ENCODE data around the gene ADAM10. TPM values are rescaled to one million over a fixed set of nuclear protein-coding genes. Genes with fewer than 3 reads are reported as not detected.

The ADAM10 gene
- total RNA-seq, 1 donor from 2014 or later: 287 TPM

- Mint-ChIP-seq H3K4me3 (ENCODE audit: unreplicated experiment) (no peak overlapping the region), H3K36me3 (ENCODE audit: low read depth, unreplicated experiment) (no peaks in the 10 kb centered on the region), H3K27ac (ENCODE audit: unreplicated experiment) (no peak overlapping the region), H3K27me3 (ENCODE audit: unreplicated experiment) (peaks cover 4% of the 10 kb centered on the region), H3K4me1 (ENCODE audit: unreplicated experiment) (no peaks in the 10 kb centered on the region), H3K9me3 (ENCODE audit: unreplicated experiment) (no peaks in the 10 kb centered on the region)
- TF ChIP-seq, protein P1, sequence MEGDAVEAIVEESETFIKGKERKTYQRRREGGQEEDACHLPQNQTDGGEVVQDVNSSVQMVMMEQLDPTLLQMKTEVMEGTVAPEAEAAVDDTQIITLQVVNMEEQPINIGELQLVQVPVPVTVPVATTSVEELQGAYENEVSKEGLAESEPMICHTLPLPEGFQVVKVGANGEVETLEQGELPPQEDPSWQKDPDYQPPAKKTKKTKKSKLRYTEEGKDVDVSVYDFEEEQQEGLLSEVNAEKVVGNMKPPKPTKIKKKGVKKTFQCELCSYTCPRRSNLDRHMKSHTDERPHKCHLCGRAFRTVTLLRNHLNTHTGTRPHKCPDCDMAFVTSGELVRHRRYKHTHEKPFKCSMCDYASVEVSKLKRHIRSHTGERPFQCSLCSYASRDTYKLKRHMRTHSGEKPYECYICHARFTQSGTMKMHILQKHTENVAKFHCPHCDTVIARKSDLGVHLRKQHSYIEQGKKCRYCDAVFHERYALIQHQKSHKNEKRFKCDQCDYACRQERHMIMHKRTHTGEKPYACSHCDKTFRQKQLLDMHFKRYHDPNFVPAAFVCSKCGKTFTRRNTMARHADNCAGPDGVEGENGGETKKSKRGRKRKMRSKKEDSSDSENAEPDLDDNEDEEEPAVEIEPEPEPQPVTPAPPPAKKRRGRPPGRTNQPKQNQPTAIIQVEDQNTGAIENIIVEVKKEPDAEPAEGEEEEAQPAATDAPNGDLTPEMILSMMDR (IDR thresholded peaks at IDR 0.05; ENCODE audit: unreplicated experiment): no peak
- no peak for DNase-seq (ENCODE audit: low spot score)
These were observed 16.8 kb upstream of the ADAM10 start for GRCh38 chr15:58766290-58766689.

DNA sequence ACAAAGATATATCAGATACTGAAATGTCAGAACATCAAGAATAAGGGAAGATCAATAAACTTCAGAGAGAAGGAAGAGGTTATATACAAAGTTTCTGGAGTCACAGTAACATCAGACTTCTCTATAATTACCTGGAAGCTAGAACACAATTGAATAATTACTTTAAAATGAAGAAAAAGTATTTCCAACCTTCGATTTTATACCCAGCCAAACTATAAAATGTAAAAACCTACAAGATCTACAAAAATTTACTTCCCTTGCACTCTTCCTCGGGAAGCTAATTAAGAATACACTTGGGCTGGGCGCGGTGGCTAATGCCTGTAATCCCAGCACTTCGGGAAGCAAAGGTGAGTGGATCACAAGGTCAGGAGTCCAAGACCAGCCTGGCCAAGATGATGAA lies 15.0 kb upstream of the ADAM10 start:
- Mint-ChIP-seq H3K4me3 (ENCODE audit: unreplicated experiment) (no peak overlapping the region), H3K27me3 (ENCODE audit: unreplicated experiment) (no peaks in the 10 kb centered on the region)

DNA sequence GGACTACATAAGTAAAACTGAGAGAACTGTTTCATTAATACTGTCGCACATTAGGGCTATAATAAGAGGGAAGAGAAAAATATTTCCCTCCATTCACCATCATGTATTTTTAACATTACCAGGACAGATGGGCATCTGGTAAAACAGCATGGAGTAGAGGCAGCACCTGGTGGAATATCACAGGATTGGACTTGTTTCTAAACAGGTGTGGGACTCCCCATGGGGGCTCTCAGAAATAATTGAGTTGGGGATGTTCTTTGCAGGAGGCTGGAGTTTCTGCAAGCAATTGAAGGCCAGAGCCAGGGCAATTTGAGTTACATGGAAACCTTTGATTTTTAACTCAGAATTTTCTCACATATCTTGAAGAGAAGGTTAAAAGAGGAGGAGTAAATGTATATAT lies 13.2 kb upstream of the ADAM10 start:
- TF ChIP-seq, protein P1 (IDR thresholded peaks at IDR 0.05; ENCODE audit: unreplicated experiment): no peak
- Mint-ChIP-seq H3K4me3 (ENCODE audit: unreplicated experiment) (no peak overlapping the region), H3K27me3 (ENCODE audit: unreplicated experiment) (no peaks in the 10 kb centered on the region), H3K27ac (ENCODE audit: unreplicated experiment) (no peak overlapping the region), H3K9me3 (ENCODE audit: unreplicated experiment) (no peaks in the 10 kb centered on the region), H3K36me3 (ENCODE audit: low read depth, unreplicated experiment) (no peaks in the 10 kb centered on the region), H3K4me1 (ENCODE audit: unreplicated experiment) (peaks cover 6% of the 10 kb centered on the region)
- no peak for DNase-seq (ENCODE audit: low spot score)

More for the DNA sequence above, 15.0 kb upstream of the ADAM10 start:
- TF ChIP-seq, protein P1 (IDR thresholded peaks at IDR 0.05; ENCODE audit: unreplicated experiment): no peak
- H3K9me3 Mint-ChIP-seq (ENCODE audit: unreplicated experiment): no peaks in the 10 kb centered on the region
- peaks cover 6% of the 10 kb centered on the region for H3K4me1 Mint-ChIP-seq (ENCODE audit: unreplicated experiment)
- DNase-seq (ENCODE audit: low spot score): no peak
- H3K36me3 Mint-ChIP-seq (ENCODE audit: low read depth, unreplicated experiment): no peaks in the 10 kb centered on the region
- no peak overlapping the region for H3K27ac Mint-ChIP-seq (ENCODE audit: unreplicated experiment)

DNA sequence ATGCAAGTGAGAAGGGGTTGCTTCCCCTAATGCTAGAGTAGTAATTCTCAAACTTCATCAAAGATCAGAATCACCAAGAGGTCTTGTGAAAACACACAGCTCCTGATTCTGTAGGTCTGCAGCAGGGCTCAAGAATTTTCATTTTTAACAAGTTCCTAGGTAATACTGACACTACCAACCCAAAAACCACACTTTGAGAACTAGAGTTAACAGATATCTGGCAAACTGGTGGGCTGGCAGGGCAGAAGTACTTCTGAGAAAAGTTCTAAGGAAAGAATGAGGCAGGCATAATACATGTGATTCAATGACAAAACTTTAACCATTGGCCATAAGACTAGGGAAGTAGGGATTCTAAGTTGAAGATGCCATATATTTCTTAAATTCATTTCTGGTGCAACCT lies 12.8 kb upstream of the ADAM10 start:
- TF ChIP-seq, protein P1 (IDR thresholded peaks at IDR 0.05; ENCODE audit: unreplicated experiment): no peak
- no peaks in the 10 kb centered on the region for H3K36me3 Mint-ChIP-seq (ENCODE audit: low read depth, unreplicated experiment)
- H3K4me1 Mint-ChIP-seq (ENCODE audit: unreplicated experiment): peaks cover 6% of the 10 kb centered on the region
- H3K4me3 Mint-ChIP-seq (ENCODE audit: unreplicated experiment): no peak overlapping the region
- H3K9me3 Mint-ChIP-seq (ENCODE audit: unreplicated experiment): no peaks in the 10 kb centered on the region
- DNase-seq (ENCODE audit: low spot score): no peak
- H3K27ac Mint-ChIP-seq (ENCODE audit: unreplicated experiment): no peak overlapping the region
- no peaks in the 10 kb centered on the region for H3K27me3 Mint-ChIP-seq (ENCODE audit: unreplicated experiment)

DNA sequence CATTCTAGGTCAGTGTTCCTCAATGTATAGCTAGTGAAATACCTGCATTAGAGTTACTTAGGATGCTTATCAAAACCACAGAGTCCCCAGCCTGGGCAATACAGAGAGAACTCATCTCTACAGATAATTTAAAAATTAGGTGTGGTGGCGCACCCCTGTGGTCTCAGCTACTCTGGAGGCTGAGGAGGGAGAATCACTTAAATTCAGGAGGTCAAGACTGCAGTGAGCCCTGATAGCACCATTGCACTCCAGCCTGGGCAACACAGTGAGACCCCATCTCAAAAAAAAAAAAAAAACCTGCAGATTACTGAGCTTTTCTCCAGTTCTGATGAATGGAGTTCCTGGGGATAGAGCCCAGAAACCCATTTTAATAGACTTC lies 11.5 kb upstream of the ADAM10 start:
- Mint-ChIP-seq H3K4me1 (ENCODE audit: unreplicated experiment) (peaks cover 6% of the 10 kb centered on the region), H3K4me3 (ENCODE audit: unreplicated experiment) (no peak overlapping the region), H3K9me3 (ENCODE audit: unreplicated experiment) (no peaks in the 10 kb centered on the region), H3K36me3 (ENCODE audit: low read depth, unreplicated experiment) (no peaks in the 10 kb centered on the region), H3K27ac (ENCODE audit: unreplicated experiment) (no peak overlapping the region), H3K27me3 (ENCODE audit: unreplicated experiment) (no peaks in the 10 kb centered on the region)
- TF ChIP-seq, protein P1 (IDR thresholded peaks at IDR 0.05; ENCODE audit: unreplicated experiment): no peak
- no peak for DNase-seq (ENCODE audit: low spot score)

Data from endothelial cell (in vitro differentiated cells).